Measurements from ENCODE around the gene NFE2L2.
"Not testable (repeated sequence)": the region's sequence is repeated elsewhere in the genome, so short reads cannot be mapped to it uniquely, and the experiment has no call there.

The NFE2L2 gene

GRCh38 chr2:177237932-177238331 lies 26.6 kb downstream of the NFE2L2 start:
- DNase-seq (ENCODE audit: low read depth, low spot score): no peak

- no peak for DNase-seq (ENCODE audit: low read depth, low spot score)
Observed at GRCh38 chr2:177235855-177236437, 28.6 kb downstream of the NFE2L2 start.

- DNase-seq (ENCODE audit: low read depth, low spot score): no peak
Observed at GRCh38 chr2:177234267-177234666, 30.3 kb downstream of the NFE2L2 start.

GRCh38 chr2:177232098-177232704 lies 32.3 kb downstream of the NFE2L2 start:
- no peak for DNase-seq (ENCODE audit: low read depth, low spot score)

GRCh38 chr2:177231270-177231669 lies 33.3 kb downstream of the NFE2L2 start:
- no peak for DNase-seq (ENCODE audit: low read depth, low spot score)

- DNase-seq (ENCODE audit: low read depth, low spot score): no peak
Observed at GRCh38 chr2:177229442-177230242, 34.9 kb downstream of the NFE2L2 start.

GRCh38 chr2:177225965-177226360 lies 38.6 kb downstream of the NFE2L2 start:
- DNase-seq (ENCODE audit: low read depth, low spot score): no peak

- not testable (repeated sequence) for DNase-seq (ENCODE audit: low read depth, low spot score)
Observed at GRCh38 chr2:177223436-177223835, 41.1 kb downstream of the NFE2L2 start.

- DNase-seq (ENCODE audit: low read depth, low spot score): no peak
Observed at GRCh38 chr2:177221970-177222369, 42.6 kb downstream of the NFE2L2 start.

GRCh38 chr2:177221534-177221933 lies 43.0 kb downstream of the NFE2L2 start:
- DNase-seq (ENCODE audit: low read depth, low spot score): no peak

GRCh38 chr2:177219787-177220186 lies 44.7 kb downstream of the NFE2L2 start:
- not testable (repeated sequence) for DNase-seq (ENCODE audit: low read depth, low spot score)

GRCh38 chr2:177217247-177217843 lies 47.2 kb downstream of the NFE2L2 start:
- DNase-seq (ENCODE audit: low read depth, low spot score): no peak

- peak; percentile 80 for DNase-seq (ENCODE audit: low read depth, low spot score)
Observed at GRCh38 chr2:177212891-177213856, 51.4 kb downstream of the NFE2L2 start.

GRCh38 chr2:177212106-177212890 lies 52.2 kb downstream of the NFE2L2 start, which contains the start of gene HNRNPA3:
Gene HNRNPA3 (plus strand): TSS chr2:177212794. CDS start chr2:177212800, 6 bp downstream.
- peak; percentile 99 for DNase-seq (ENCODE audit: low read depth, low spot score)

- DNase-seq (ENCODE audit: low read depth, low spot score): no peak
Observed at GRCh38 chr2:177211576-177212105, 52.9 kb downstream of the NFE2L2 start.

GRCh38 chr2:177211169-177211568 lies 53.4 kb downstream of the NFE2L2 start:
- no peak for DNase-seq (ENCODE audit: low read depth, low spot score)

GRCh38 chr2:177207101-177207500 lies 57.4 kb downstream of the NFE2L2 start:
- DNase-seq (ENCODE audit: low read depth, low spot score): no peak

GRCh38 chr2:177204417-177204816 lies 60.1 kb downstream of the NFE2L2 start:
- no peak for DNase-seq (ENCODE audit: low read depth, low spot score)

GRCh38 chr2:177201919-177202346 lies 62.6 kb downstream of the NFE2L2 start:
- DNase-seq (ENCODE audit: low read depth, low spot score): no peak

GRCh38 chr2:177200419-177200818 lies 64.1 kb downstream of the NFE2L2 start:
- DNase-seq (ENCODE audit: low read depth, low spot score): not testable (repeated sequence)
